Activated CD4-positive, CD25-positive, alpha-beta regulatory T cell treated with anti-CD3 and anti-CD28 coated beads, Interleukin-2, amount 50 U/mL, for 16 hours (primary cell): ENCODE data around the gene ANKRD45.
"Not testable (repeated sequence)": the region's sequence is repeated elsewhere in the genome, so short reads cannot be mapped to it uniquely, and the experiment has no call there.

Source experiments
- DNase-seq: peaks from one replicate; pipeline ENCODE4 v3.0.0-alpha.2; 2020; ENCODE audit warnings: low read depth, low spot score

ANKRD45 gene

DNA sequence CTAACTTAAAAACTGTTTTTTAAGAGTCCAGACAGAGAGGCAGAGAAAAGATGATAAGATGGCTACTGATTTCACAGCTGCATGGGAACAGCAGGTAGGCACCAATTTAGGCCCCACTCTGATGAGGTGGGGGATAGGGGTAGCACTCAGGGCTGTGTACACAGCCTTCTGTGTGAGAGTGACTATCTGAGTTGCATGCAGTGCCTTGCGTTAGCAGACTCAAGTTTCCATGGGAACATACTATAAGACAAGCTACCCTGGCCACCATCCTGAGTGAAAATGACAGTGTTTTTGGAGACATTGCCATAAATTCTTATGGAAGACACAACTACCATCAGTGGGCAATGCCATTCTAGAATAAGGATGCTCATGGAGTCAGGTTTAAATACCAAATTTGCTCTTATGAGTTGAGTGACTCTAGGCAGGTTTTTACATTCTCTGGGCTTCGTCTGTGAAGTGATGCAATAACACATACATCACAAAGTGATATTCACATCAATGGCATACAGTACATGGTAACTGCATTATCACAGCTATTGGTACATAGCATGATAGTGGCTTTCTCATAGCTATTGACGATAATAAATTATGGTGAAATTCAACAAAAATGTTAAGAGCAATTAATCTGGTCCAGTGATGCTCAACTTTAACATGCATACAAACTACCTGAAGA is 97.3 kb downstream of the ANKRD45 start:
- no peak for DNase-seq

DNA sequence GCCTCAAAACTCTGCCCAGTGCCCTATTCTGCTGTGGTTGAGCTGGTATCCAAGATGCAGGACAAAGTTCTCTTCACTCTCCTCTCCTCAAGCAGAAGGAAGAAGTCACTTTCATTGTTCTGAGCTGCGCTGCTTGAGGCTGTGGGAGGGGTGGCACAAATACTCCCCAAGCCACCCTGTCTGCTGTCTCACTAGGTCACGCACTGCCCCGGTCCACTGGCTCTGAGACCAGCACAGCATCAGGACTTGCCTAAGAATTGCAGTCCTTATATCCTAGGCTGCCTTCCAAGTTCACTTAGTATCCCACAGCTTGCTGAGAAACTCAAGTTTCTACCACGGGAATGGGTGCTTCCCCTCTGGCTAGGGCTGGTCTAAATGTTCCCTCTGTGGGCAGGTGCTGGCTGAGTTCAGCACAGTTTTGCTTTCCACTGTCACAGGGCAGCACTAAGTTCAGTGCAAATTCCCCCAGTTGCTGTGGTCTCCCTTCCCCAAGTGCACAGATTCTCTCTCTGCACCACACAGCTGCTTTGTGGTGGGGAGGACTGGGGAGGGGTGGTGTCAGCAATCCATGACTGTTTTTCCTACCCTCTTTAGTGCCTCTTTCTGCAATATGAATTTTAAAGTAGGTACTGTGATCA is 99.2 kb downstream of the ANKRD45 start:
- no peak for DNase-seq

DNA sequence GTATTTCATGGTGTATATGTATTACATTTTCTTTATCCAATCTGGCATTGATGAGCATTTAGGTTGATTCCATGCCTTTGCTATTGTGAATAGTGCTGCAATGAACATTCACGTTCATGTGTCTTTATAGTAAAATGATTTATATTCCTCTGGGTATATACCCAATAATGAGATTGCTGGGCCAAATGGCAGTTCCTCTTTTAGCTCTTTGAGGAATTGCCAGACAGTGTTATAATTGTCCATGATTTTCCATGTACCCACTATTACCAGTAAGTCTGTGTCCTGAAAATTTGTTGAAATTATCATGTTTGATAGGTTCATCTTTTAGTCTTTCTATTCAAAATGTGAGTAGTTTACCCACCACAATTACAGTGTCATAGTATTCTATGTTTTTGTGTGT is 101.2 kb downstream of the ANKRD45 start:
- DNase-seq: no peak

DNA sequence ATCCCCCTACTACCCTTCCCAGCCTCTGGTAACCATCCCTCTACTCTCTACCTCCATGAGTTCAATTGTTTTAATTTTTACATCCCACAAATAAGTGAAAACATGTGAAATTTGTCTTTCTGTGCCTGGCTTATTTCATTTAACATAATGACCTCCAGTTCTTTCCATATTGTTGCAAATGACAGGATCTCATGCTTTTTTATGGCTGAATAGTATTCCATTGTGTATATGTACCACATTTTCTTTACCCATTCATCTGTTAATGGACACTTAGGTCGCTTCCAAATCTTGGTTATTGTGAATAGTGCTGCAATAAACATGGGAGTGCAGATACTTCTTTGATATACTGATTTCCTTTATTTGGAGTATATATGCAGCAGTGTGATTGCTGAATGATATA is 105.8 kb downstream of the ANKRD45 start:
- DNase-seq: not testable (repeated sequence)

DNA sequence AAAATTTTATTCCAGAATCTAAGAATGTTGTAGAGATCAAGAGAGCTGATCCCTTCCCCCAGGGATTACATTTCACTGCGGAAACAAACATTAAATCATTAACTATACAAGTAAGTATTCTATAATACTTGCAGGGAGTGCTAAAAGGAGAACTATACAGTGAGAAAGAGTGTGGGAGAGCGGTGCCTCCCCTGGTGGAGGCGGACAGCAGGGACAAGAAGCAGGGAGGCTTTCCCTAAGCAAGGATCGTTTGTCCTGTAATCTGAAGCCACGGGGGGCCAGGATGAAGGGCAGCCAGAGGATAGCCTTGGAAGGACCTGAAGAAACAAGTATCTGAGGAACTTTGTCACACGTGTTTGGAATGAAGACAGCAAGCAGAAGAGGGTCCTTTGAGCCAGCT is 106.8 kb downstream of the ANKRD45 start:
- DNase-seq: no peak

DNA sequence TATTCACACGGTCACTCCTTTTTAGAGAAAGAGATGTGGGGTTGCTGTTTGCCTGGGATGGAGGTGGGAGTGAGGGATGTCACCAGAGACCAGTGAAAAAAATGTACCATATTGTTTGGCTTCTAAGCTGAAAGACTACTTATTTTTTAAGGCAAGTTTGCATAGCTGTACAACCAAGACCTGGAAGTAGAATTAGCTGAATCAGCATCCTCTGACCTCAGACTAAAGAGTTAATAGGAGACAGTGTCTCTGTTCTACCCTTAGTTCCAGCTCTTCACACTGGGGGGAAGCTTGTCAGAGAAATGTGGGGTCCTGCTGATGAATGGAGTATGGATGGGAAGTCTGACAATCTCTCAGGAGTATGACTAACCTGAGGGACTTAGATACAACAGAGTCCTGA is 108.4 kb downstream of the ANKRD45 start:
- DNase-seq: no peak

DNA sequence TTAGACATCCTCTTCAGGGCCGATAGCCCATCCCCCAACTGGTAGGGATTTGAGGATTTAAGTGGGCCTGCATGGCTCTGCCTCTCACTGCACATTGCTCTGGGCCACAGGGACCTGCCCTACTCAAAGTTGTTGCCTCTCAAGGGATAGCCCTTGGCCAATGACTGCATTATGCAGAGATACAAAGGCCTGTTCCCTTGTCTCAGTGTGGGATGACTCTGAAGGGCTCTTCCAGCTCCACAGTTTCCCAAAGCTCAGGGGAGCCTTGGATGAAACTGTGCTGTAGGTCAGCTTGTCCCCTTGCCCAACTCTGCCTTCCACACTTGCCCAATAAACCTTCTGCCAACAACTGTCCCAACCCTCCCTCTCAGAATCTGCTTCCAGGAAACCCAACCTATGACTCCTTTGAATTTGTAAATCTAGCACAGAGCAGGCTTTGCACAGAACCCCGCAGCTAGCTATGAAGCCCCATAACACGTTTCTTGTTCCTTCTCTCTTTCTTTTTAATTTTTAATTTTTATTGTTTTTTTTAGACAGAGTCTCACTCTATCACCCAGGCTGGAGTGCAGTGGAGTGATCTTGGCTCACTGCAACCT is 109.3 kb downstream of the ANKRD45 start:
- DNase-seq: no peak
